Activated T-cell treated with anti-CD3 and anti-CD28 coated beads for 48 hours (primary cell): ENCODE measurements around the gene TSSK1B.
"Not testable (repeated sequence)": the region's sequence is repeated elsewhere in the genome, so short reads cannot be mapped to it uniquely, and the experiment has no call there.

ENCODE experiments used
- DNase-seq: peaks from one replicate; pipeline ENCODE4 v3.0.0-alpha.2; 2020; ENCODE audit warnings: low read depth

TSSK1B gene

GRCh38 chr5:113434889-113435288 lies at the start of gene TSSK1B:
Gene TSSK1B, minus strand, starts transcription at chr5:113434989. Its CDS starts 150 bp downstream, at chr5:113434839.
- no peak for DNase-seq

DNA sequence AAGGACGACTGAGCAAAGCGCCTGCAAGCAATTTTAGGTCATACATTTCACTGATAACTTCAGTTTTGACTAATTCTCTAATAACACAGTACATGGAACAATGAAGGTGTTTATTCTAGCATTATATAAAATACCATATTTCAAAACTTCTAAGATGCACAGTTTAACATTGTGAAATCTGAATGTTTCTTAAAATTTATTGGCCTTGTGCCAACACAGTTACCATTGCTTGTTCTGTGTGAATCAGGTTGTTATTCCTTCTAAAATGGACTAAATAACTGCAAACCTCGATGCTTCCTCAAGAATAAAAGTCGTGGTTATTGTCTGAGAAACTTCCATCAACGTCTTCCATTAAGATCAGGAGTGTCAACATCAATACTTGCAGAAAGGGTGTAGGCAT lies 45.5 kb upstream of the TSSK1B start:
- no peak for DNase-seq

- no peak for DNase-seq
Measured at GRCh38 chr5:113478691-113479090, 43.9 kb upstream of the TSSK1B start.

DNA sequence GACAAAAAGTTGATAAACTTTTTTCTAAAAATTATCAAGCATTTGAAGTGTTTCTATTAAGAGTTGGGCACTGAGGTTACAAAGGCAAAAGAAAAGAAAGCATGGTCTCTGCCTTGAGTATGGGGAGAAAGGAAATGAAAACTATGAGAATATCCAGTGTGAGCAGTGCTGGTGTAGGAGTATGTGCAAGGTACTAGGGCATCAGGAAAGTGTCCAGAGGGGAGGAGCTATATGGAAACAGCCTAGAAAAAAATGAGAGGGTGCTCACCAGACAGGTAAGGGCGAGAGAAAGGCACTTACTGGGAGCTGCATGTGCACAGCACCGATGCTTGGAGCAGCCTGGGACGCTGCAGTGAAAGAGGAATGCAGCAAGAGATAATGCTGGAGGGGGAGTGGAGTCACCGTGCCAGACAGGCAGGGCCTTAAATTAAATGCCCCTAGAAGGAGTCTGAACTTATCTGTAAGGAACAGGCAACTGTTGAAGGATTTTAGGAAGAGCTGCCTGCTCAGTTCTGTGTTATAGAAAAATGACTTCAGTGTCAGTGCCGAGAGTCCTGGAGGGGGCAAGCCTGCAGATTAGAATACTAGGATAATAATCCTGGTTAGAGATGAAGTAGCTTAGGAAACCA lies 39.4 kb upstream of the TSSK1B start:
- DNase-seq, result no peak

GRCh38 chr5:113463032-113463431 lies 28.2 kb upstream of the TSSK1B start:
- no peak for DNase-seq

GRCh38 chr5:113457106-113457505 lies 22.3 kb upstream of the TSSK1B start:
- not testable (repeated sequence) for DNase-seq

GRCh38 chr5:113452941-113453340 lies 18.2 kb upstream of the TSSK1B start:
- DNase-seq, result no peak

DNA sequence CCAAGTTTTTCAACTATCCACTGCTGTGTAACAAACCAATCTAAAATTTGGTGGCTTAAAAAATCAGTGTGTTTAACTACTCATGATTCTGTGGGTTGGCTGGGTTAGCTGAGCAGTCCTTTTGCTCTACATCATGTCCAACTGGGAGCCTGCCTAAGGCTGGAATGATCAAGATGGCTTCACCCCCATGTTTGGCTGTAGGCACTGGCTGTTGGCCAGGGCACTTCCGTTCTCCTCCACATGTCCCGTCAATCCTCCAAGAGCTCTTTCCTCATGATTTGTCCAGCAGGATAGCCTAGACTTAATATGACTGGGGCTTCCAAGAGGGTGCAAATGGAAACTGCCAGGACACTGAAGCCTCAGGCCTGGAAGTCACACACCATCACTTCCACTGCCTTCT lies 17.0 kb upstream of the TSSK1B start:
- no peak for DNase-seq

GRCh38 chr5:113450929-113451328 lies 16.1 kb upstream of the TSSK1B start:
- DNase-seq, result no peak

- no peak for DNase-seq
Measured at GRCh38 chr5:113450462-113450861, 15.7 kb upstream of the TSSK1B start.

GRCh38 chr5:113448252-113448651 lies 13.5 kb upstream of the TSSK1B start:
- DNase-seq, result no peak

- DNase-seq, result no peak
Measured at GRCh38 chr5:113447498-113448050, 12.8 kb upstream of the TSSK1B start.

GRCh38 chr5:113446358-113446927 lies 11.7 kb upstream of the TSSK1B start:
- no peak for DNase-seq

- DNase-seq, result no peak
Measured at GRCh38 chr5:113437111-113437510, 2.3 kb upstream of the TSSK1B start.

DNA sequence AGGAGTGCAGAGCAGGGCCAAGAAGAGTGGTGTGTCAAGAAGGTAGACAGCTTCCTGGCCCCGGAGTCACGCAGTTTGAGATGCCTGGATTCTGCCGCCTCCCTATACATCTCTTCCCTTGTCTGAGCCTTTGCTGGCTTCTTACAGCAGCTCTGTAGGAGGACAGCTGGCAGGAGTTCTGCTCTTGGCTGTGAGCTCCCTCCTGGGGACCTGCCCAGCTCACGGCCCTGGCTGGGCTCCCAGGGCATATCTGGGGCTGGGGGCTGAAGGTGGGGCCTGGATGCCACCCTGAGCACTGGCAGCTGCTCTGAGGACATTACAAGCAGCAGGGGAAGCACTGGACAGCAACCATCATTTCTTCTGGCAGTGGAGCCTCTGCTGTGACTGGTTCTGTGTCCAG lies 786 bp upstream of the TSSK1B start:
- no peak for DNase-seq

DNA sequence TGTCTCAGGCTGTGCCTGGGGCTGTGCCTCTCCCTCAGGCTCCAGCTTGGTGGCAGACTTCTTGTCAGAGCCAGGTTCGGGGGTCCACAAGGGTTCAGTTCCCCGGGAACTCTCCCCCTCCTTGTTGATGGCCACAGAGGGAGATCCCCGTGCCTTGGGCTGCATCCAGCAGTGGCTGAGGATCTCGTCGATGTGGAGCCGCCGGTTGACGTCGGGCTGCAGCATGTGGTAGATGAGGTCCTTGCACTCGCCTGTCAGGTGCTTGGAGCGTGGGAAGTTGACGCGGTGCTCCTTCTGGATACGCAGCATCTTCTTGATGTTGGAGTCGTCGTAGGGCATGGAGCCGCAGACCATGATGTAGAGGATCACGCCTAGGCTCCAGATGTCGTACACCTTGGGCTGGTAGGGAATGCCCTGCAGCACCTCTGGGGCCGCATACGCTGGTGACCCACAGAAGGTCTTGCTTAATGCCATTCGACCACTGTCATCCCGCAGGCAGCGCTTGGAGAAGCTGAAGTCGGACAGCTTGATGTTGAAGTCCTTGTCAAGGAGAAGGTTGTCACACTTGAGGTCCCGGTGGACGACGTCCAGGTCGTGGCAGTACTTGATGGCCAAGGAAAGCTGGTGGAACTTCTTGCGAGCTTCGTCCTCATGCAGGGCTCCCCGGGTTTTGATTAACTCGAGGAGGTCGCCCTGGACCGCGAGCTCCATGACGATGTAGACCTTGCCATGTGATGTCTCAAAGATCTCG lies 752 bp downstream of the TSSK1B start:
- no peak for DNase-seq

DNA sequence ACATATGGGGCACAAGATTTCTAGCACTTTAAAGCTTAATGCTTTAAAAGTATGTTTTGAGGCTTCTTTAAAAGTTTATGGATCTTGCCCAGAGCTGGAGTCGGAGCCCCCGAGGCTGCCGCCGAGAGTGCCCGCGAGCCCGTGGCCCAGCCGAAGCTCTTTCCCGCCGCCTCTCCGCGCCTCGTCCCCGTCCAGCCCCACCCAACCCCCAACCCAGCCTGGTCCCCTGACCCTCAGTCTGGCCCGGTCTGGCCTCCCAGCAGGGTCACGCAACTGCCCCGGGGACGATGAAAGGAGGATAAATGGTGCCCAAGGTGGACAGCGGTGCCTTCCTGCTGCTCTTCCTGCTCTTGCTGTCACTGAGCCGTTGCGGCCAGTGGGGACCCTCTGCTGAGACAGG lies 1.7 kb downstream of the TSSK1B start:
- DNase-seq, result no peak

- DNase-seq, result no peak
Measured at GRCh38 chr5:113427871-113428574, 6.8 kb downstream of the TSSK1B start.

DNA sequence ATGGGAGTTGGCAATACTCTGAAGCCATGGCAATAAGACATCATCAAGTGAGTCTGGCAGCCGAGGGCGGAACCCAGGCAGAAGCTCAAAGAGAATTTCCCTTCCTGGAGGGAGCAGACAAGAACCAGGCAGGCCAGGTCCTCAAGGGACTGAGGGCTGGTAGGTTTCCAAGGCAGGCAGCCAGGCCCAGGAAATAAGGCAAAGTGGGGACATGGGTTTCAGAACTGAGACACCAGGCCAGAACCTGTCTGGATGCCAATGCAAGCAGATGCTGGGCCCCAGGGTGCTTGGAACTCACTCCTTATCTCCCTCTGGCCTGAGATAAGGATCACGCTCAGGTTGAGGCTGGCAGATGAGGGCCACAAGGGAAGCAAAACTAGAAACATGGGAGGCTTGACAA lies 8.9 kb downstream of the TSSK1B start:
- DNase-seq, result no peak

DNA sequence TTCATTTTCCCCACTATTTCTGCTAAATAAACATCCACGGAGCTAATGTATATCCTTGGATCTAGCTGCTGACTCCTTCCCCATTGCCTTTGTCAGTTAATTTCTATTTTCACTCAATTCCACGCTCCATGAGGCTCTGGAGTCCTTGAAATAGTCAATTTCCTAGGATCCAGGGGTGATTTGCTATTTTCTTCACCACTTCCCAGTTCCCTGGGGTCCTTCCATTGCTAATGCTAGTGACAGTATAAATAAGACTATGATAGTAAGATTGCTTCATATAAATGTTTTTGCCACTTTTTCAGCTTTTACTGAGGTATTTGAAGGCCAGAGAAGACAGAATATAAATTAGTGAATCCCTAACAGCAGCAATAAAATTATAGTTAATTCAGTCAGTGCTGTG lies 13.1 kb downstream of the TSSK1B start:
- DNase-seq, result no peak

DNA sequence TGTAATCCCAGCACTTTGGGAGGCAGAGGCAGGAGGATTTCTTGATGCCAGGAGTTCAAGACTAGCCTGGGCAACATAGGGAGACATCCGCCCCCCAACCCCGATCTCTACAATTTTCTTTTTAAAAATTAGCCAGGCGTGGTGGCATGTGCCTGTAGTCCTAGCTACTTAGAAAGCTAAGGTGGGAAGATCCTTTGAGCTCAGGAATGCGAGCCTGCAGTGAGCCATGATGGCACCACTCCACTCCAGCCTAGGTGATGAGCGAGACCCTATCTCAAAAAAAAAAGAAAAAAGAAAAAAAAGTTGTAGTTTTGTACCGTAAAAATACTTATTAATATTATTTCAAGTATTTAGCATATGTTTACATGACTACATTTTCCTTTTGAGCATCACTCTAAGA lies 29.3 kb downstream of the TSSK1B start:
- DNase-seq, result no peak

DNA sequence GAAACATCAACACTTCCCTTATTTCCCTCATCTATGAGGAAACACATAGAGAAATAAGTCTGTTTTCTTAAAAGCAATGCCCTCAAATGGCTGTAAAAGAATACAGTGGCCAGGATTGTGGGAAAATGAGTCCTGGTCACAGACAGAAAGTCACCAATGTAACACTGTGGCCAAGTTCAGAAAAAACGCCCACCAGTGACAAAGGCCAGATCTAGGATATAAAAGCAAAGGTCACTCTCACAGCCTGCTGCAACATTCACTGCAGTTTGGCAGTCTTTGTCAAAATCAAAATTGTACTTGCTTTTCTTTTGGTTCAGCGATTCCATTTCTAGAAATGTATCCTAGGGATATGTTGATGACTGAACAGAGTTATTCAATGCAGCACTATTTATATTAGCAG lies 30.5 kb downstream of the TSSK1B start:
- DNase-seq, result no peak

DNA sequence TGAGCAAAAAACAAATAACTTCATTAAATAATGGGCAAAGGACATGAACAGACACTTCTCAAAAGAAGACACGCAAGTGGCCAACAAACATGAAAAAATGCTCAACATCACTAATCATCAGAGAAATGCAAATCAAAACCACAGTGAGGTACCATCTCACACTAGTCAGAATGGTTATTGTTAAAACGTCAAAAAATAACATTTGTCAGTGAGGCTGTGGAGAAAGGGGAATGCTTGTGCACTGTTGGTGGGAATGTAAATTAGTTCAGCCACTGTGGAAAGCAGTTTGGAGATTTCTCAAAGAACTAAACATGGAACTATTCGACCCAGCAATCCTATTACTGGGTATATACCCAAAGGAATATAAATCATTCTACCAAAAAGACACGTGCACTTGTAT lies 36.8 kb downstream of the TSSK1B start:
- DNase-seq, result not testable (repeated sequence)
